IMR-90 (cell line): ENCODE results near the gene INPPL1.

ENCODE experiments used
- CTCF ChIP-seq: conservative IDR thresholded peaks from 2 replicates; pipeline ENCODE4 v1.5.1; 2012; ENCODE audit warnings: mild to moderate bottlenecking, low read depth, low read length, improper control_type of control experiment
- POLR2A ChIP-seq: IDR thresholded peaks from 2 replicates; pipeline ENCODE4 v1.6.1; 2012; ENCODE audit warnings: mild to moderate bottlenecking, low read depth, low read length

- TF ChIP-seq CTCF (no peak), POLR2A (no peak)
These were observed 4.9 kb downstream of the INPPL1 start for GRCh38 chr11:72229336-72229924.
